Glutamatergic neuron (in vitro differentiated cells): ENCODE data around the gene RASA3. TPM values are rescaled to one million over a fixed set of nuclear protein-coding genes. Genes with fewer than 3 reads are reported as not detected.

Source experiments
- DNase-seq: peaks from one replicate; pipeline ENCODE4 v3.0.0; 2022
- H3K27ac Mint-ChIP-seq: one replicate; pipeline ENCODE4 v1.8.0; 2020; ENCODE audit warnings: mild to moderate bottlenecking, mixed read lengths, inconsistent platforms; ENCODE audit not compliant: unreplicated experiment
- H3K27me3 Mint-ChIP-seq: one replicate; pipeline ENCODE4 v1.8.0; 2020; ENCODE audit warnings: mild to moderate bottlenecking, moderate library complexity, mixed read lengths, inconsistent platforms; ENCODE audit not compliant: unreplicated experiment
- H3K36me3 Mint-ChIP-seq: one replicate; pipeline ENCODE4 v1.8.0; 2020; ENCODE audit warnings: mild to moderate bottlenecking, mixed read lengths, inconsistent platforms; ENCODE audit not compliant: unreplicated experiment
- H3K4me1 Mint-ChIP-seq: one replicate; pipeline ENCODE4 v1.8.0; 2020; ENCODE audit warnings: mild to moderate bottlenecking, low read depth, mixed read lengths, inconsistent platforms; ENCODE audit not compliant: unreplicated experiment
- H3K4me3 Mint-ChIP-seq: one replicate; pipeline ENCODE4 v1.8.0; 2020; ENCODE audit warnings: mild to moderate bottlenecking, mixed read lengths, inconsistent platforms; ENCODE audit not compliant: unreplicated experiment
- H3K9me3 Mint-ChIP-seq: one replicate; pipeline ENCODE4 v1.8.0; 2020; ENCODE audit warnings: mild to moderate bottlenecking, moderate library complexity, mixed read lengths, inconsistent platforms; ENCODE audit not compliant: unreplicated experiment
- total RNA-seq: library from RNA; stranded (reverse); fragmentation: NEBNext Ultra II Directional; extraction: Animal tissue kit (Norgen Biotek cat#: 25700); gene quantifications from one replicate; pipeline ENCODE4 v1.2.1, GENCODE V29; 2021; ENCODE audit not compliant: unreplicated experiment
- TF ChIP-seq, protein P1 (sequence below): fragments of 200-600 bp; sonication (generic); IDR thresholded peaks from one replicate; pipeline ENCODE4 v1.5.0; 2021; ENCODE audit not compliant: partially characterized antibody, unreplicated experiment

Gene RASA3
- total RNA-seq, 1 donor from 2014 or later, result 15.2 TPM

DNA sequence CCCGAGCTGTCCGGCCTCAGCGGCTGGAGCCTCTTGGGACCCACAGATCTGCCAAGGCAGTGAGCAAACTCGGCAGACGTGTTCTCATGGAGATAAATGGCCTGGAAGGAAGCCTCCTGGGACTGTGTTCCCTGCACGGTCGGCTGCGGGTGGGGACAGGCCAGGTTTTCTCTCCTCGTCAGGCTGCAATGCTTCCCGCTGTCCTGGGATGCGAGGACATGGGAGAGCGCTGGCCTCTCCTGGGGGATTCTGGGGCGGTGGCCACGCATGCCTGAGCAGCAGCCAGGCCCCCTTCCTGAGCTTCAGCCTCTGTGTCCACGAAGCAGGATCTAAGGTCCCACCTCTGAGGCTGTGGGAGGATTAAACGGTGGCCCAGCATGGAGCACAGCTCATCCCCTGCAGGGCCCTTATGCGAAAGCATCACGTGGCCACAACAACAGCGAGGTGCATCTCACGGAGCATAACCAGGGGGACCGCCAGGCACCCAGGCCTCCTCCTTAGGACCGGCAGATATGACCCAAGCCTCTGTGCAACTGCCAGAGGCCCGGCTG is 137.3 kb downstream of the RASA3 start:
- TF ChIP-seq, protein P1, sequence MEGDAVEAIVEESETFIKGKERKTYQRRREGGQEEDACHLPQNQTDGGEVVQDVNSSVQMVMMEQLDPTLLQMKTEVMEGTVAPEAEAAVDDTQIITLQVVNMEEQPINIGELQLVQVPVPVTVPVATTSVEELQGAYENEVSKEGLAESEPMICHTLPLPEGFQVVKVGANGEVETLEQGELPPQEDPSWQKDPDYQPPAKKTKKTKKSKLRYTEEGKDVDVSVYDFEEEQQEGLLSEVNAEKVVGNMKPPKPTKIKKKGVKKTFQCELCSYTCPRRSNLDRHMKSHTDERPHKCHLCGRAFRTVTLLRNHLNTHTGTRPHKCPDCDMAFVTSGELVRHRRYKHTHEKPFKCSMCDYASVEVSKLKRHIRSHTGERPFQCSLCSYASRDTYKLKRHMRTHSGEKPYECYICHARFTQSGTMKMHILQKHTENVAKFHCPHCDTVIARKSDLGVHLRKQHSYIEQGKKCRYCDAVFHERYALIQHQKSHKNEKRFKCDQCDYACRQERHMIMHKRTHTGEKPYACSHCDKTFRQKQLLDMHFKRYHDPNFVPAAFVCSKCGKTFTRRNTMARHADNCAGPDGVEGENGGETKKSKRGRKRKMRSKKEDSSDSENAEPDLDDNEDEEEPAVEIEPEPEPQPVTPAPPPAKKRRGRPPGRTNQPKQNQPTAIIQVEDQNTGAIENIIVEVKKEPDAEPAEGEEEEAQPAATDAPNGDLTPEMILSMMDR, result no peak
- Mint-ChIP-seq H3K36me3 (peaks cover 2% of the 10 kb centered on the region), H3K27me3 (peaks cover 7% of the 10 kb centered on the region), H3K4me3 (no peak overlapping the region), H3K27ac (no peak overlapping the region), H3K9me3 (peaks cover 11% of the 10 kb centered on the region), H3K4me1 (peaks cover 15% of the 10 kb centered on the region)
- DNase-seq, result peak; percentile 49

DNA sequence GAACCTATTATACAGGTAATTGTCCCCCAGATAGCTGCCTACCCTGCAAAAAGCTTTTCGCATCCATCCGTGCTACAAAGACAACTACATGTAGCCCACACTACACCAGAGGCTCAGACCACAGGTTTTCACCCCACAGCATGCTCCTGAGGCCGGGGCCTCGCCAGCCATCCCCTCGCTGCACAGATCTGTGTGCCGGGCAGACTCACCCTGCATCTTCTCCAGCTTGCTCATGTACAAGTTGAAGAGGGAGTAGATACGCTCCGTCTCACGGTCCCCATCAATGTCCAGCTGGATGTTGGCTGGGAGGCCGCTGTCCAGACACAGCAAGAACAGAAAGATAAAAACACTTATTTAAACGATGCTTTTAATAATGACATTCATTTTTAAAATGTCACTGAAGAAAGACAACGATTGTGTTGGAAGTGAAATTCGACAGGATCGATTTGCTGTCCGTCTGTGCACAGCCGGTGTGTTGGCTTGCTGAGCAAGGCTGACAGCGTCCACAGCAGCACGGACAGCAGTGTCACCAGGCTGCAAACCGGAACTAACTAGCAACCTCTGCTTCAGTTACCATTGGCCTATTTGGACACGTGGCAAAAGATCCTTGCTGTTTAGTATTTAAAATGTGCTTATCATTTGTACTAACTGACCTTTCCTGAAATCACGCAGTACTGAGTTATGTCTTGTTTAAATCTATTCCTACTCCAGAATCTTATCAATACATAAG is 140.0 kb downstream of the RASA3 start:
- Mint-ChIP-seq H3K36me3 (peaks cover 6% of the 10 kb centered on the region), H3K9me3 (peaks cover 18% of the 10 kb centered on the region), H3K4me1 (peaks cover 6% of the 10 kb centered on the region), H3K4me3 (no peak overlapping the region), H3K27ac (no peak overlapping the region), H3K27me3 (peaks cover 18% of the 10 kb centered on the region)
- no peak for DNase-seq
- TF ChIP-seq, protein P1, result no peak

DNA sequence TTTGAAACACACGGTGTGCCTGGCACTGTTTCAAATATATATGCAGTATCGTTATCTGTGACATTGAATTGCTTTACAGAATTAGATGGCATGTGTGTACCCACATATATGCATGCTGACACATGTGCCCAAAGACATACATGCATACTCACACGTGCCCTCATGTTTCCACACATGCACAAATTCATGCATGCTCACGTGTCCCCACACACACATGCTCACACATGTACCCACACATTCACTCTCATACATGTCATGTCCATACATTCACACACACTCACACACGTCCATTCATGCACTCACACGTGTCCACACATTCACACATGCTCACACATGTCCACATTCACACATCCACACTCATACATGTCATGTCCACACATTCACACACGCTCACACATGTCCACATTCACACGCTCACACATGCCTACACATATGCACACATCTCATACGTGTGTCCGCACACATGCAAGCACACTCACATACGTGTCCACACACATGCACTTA is 140.7 kb downstream of the RASA3 start:
- peaks cover 4% of the 10 kb centered on the region for H3K4me1 Mint-ChIP-seq
- H3K36me3 Mint-ChIP-seq, result peaks cover 6% of the 10 kb centered on the region
- TF ChIP-seq, protein P1, result no peak
- H3K27me3 Mint-ChIP-seq, result peaks cover 18% of the 10 kb centered on the region
- H3K27ac Mint-ChIP-seq, result no peak overlapping the region
- peaks cover 16% of the 10 kb centered on the region for H3K9me3 Mint-ChIP-seq
- no peak for DNase-seq
- no peak overlapping the region for H3K4me3 Mint-ChIP-seq

DNA sequence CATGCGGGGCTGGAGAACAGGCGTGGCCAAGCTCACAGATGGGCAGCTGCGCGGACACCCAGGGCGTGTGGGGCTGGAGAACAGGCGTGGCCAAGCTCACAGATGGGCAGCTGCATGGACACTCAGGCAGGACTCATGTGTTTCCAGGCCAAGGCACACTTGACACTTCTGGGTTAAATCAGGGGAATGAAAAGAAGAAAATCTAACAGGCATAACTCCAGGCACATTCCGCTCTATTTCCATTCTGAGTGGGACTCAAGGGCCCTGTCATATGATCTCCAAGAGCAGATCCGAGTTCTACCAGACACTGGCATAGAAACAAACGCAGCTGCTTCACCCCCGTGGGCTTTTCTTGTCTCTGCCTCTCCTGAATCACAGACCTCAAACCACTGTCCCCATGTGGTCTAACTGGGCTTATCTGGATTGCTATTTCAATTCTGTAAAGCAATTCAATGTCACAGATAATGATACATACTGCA is 141.2 kb downstream of the RASA3 start:
- peaks cover 16% of the 10 kb centered on the region for H3K9me3 Mint-ChIP-seq
- TF ChIP-seq, protein P1, result no peak
- no peak for DNase-seq
- peak overlapping the region; percentile 38 for H3K27ac Mint-ChIP-seq
- no peak overlapping the region for H3K4me3 Mint-ChIP-seq
- H3K4me1 Mint-ChIP-seq, result peaks cover 4% of the 10 kb centered on the region
- H3K36me3 Mint-ChIP-seq, result peaks cover 6% of the 10 kb centered on the region
- H3K27me3 Mint-ChIP-seq, result peaks cover 18% of the 10 kb centered on the region

DNA sequence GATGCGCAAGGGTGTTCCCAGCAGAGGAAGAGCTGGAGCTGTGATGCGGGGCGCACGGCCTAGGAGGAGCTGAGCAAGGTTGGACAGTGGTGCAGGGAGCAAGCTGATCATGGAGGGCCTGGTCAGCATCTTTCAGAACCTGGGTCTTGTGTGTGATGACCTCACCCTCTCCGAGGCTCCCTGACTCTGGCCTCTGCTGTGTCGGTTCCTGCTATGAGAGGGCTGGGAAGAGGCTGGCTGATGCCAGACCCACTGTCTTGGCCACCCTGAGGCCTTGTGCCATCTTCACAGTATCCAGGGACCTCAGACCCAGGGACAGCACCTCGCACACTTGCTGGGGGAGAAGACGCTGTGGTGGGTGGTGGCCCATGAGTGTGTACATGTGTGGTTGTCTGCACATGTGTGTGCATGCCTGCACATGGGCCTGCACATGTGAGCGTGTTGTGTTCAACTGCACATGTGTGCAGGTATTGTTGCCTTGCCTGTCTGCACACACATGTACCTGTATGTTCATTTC is 142.0 kb downstream of the RASA3 start:
- Mint-ChIP-seq H3K4me1 (peaks cover 4% of the 10 kb centered on the region), H3K27ac (peak overlapping the region; percentile 33), H3K4me3 (no peak overlapping the region), H3K9me3 (peaks cover 16% of the 10 kb centered on the region), H3K27me3 (peaks cover 18% of the 10 kb centered on the region), H3K36me3 (peaks cover 6% of the 10 kb centered on the region)
- DNase-seq, result no peak
- TF ChIP-seq, protein P1, result no peak
